Prostate gland (tissue), 2 donors: ENCODE measurements around the gene EYA4.

ENCODE experiments used
- CTCF ChIP-seq, 4 experiments: fragments of 200-600 bp in 2 of 4; fragments of 450-650 bp in 2 of 4; sonication (generic) in 2 of 4; IDR thresholded peaks; 1 replicate in 3 of 4; 2 replicates in 1 of 4; pipeline ENCODE4 v1.5.1; 2016 to 2019; ENCODE audit warnings: antibody characterized with exemption in 4 of 4, mild to moderate bottlenecking in 2 of 4, moderate library complexity in 2 of 4
- POLR2A ChIP-seq: fragments of 450-650 bp; IDR thresholded peaks from one replicate; pipeline ENCODE4 v1.6.1; 2016; ENCODE audit warnings: antibody characterized with exemption, mild to moderate bottlenecking
- POLR2AphosphoS5 ChIP-seq: sonication (generic); formaldehyde crosslinking; IDR thresholded peaks from one replicate; pipeline ENCODE4 v1.6.1; 2017; ENCODE audit warnings: antibody characterized with exemption

- no peak for TF ChIP-seq CTCF (IDR thresholded peaks at IDR 0.05)
- TF ChIP-seq POLR2AphosphoS5, result no peak
- TF ChIP-seq POLR2A, result no peak
These were observed 151.5 kb downstream of the EYA4 start for GRCh38 chr6:133392641-133393040.
